Adrenal gland (tissue), 5 donors: ENCODE data around the gene RBM17.

Experiments
- POLR2A ChIP-seq, 2 donors: fragments of 450-650 bp; IDR thresholded peaks; one replicate each; pipeline ENCODE4 v1.6.1; 2017; ENCODE audit warnings: antibody characterized with exemption in 2 of 2, mild to moderate bottlenecking in 2 of 2, moderate library complexity in 1 of 2
- TF ChIP-seq, protein P1 (sequence below), 6 experiments: fragments of 450-650 bp in 4 of 6; fragments of 200-600 bp in 2 of 6; sonication (generic) in 1 of 6; IDR thresholded peaks; 1 replicate in 5 of 6; 2 replicates in 1 of 6; pipeline versions ENCODE4 v1.5.1 to v1.8.0; 2016 to 2021; ENCODE audit warnings: antibody characterized with exemption in 6 of 6, mild to moderate bottlenecking in 2 of 6, moderate library complexity in 1 of 6
- donor health status: DM: no; HTN: no; CAD: no.

DNA sequence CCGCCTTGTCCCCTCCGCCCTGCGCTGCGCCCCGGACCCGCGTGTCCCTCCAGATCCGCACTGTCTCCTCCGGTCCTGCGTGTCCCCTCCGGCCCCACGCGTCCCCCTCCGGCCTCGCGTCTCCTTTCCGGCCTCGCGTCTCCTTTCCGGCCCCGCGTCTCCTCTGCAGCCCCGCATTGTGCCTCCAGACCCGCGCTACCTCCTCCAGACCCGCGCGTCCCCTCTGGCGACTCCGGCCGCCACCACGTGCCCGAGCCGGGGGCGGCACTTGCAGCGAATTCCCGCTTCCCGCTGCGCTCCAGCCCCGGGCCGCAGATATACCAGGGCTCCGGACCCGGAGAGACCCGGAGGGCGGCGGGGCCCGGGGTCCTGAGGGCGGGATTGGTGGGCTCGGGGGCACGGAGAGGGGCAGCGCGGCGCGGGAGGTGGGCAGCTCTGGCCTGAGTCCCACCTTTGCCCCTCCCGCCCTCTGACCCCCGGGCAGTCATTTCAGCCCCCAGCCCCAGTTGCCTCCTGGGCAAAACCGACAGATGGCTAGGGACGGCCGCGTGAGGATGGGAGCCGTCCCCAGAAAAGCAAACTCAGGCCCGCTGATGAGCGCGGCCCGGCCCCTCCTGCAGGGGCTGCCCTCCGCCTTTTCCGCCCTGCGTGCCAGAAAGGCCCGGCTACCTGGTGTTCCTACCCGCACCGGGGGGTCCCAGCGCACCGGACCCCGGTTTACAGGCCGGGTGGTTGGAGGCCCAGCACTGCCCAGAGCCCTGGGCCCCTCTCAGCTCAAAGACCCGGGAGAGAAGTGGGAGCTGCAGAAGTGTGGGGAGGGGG lies 56.5 kb downstream of the RBM17 start:
- TF ChIP-seq, protein P1, sequence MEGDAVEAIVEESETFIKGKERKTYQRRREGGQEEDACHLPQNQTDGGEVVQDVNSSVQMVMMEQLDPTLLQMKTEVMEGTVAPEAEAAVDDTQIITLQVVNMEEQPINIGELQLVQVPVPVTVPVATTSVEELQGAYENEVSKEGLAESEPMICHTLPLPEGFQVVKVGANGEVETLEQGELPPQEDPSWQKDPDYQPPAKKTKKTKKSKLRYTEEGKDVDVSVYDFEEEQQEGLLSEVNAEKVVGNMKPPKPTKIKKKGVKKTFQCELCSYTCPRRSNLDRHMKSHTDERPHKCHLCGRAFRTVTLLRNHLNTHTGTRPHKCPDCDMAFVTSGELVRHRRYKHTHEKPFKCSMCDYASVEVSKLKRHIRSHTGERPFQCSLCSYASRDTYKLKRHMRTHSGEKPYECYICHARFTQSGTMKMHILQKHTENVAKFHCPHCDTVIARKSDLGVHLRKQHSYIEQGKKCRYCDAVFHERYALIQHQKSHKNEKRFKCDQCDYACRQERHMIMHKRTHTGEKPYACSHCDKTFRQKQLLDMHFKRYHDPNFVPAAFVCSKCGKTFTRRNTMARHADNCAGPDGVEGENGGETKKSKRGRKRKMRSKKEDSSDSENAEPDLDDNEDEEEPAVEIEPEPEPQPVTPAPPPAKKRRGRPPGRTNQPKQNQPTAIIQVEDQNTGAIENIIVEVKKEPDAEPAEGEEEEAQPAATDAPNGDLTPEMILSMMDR (IDR thresholded peaks at IDR 0.05) = no peak
- no peak for TF ChIP-seq POLR2A (IDR thresholded peaks at IDR 0.05)
